ENCODE results near the gene SLC6A1.

Gene SLC6A1

GRCh38 chr3:10995871-10996270, 3.3 kb downstream of the SLC6A1 start:
- no peak for DNase-seq

- DNase-seq: no peak
Measured at GRCh38 chr3:10996345-10997013, 3.9 kb downstream of the SLC6A1 start.

GRCh38 chr3:10997196-10997595, 4.6 kb downstream of the SLC6A1 start:
- DNase-seq: no peak

GRCh38 chr3:10998542-10998941, 6.0 kb downstream of the SLC6A1 start:
- no peak for DNase-seq

GRCh38 chr3:10999221-11000107, 6.9 kb downstream of the SLC6A1 start:
- DNase-seq: no peak

GRCh38 chr3:11000528-11000927, 8.0 kb downstream of the SLC6A1 start:
- no peak for DNase-seq

- DNase-seq: no peak
Measured at GRCh38 chr3:11001020-11001657, 8.6 kb downstream of the SLC6A1 start.

GRCh38 chr3:11001658-11002021, 9.1 kb downstream of the SLC6A1 start:
- DNase-seq: no peak

- no peak for DNase-seq
Measured at GRCh38 chr3:11002371-11002807, 9.8 kb downstream of the SLC6A1 start.

- DNase-seq: no peak
Measured at GRCh38 chr3:11004563-11004962, 12.0 kb downstream of the SLC6A1 start.

GRCh38 chr3:11005686-11006256, 13.2 kb downstream of the SLC6A1 start:
- DNase-seq: no peak

GRCh38 chr3:11006986-11007933, 14.7 kb downstream of the SLC6A1 start:
- DNase-seq: no peak

GRCh38 chr3:11009898-11010297, 17.4 kb downstream of the SLC6A1 start:
- DNase-seq: no peak

GRCh38 chr3:11010426-11011165, 18.0 kb downstream of the SLC6A1 start:
- DNase-seq: no peak

GRCh38 chr3:11014253-11014652, 21.7 kb downstream of the SLC6A1 start:
- DNase-seq: no peak

- no peak for DNase-seq
Measured at GRCh38 chr3:11014752-11015151, 22.2 kb downstream of the SLC6A1 start.

- DNase-seq: no peak
Measured at GRCh38 chr3:11015369-11015768, 22.8 kb downstream of the SLC6A1 start.

- DNase-seq: no peak
Measured at GRCh38 chr3:11016727-11017126, 24.2 kb downstream of the SLC6A1 start.

GRCh38 chr3:11019116-11019819, 26.7 kb downstream of the SLC6A1 start:
- no peak for DNase-seq

- no peak for DNase-seq
Measured at GRCh38 chr3:11020764-11021163, 28.2 kb downstream of the SLC6A1 start.

- no peak for DNase-seq
Measured at GRCh38 chr3:11021611-11022011, 29.1 kb downstream of the SLC6A1 start.

Measured in activated CD4-positive, alpha-beta T cell treated with anti-CD3 and anti-CD28 coated beads, Interleukin-2, amount 50 U/mL, for 4 hours (primary cell).